Left renal cortex interstitium (tissue), 4 donors: ENCODE data around the gene KREMEN2. TPM values are rescaled to one million over a fixed set of nuclear protein-coding genes. Genes with fewer than 3 reads are reported as not detected.
A peak's percentile ranks its signal among the peaks of the same experiment; 100 is the strongest.
"Not testable (repeated sequence)": the region's sequence is repeated elsewhere in the genome, so short reads cannot be mapped to it uniquely, and the experiment has no call there.

Source experiments
- DNase-seq, 4 donors: peaks; one replicate each; pipeline ENCODE4 v3.0.0-alpha.2; 2013; ENCODE audit warnings: low read depth in 4 of 4, low spot score in 2 of 4, missing footprints in 1 of 4
- polyA plus RNA-seq, 4 donors: library from polyadenylated mRNA; unstranded; fragments of 120-200 nt; gene quantifications; one replicate each; pipeline ENCODE4 v1.2.1, GENCODE V29; 2013; ENCODE audit not compliant: insufficient read length in 4 of 4

The KREMEN2 gene, protein sequence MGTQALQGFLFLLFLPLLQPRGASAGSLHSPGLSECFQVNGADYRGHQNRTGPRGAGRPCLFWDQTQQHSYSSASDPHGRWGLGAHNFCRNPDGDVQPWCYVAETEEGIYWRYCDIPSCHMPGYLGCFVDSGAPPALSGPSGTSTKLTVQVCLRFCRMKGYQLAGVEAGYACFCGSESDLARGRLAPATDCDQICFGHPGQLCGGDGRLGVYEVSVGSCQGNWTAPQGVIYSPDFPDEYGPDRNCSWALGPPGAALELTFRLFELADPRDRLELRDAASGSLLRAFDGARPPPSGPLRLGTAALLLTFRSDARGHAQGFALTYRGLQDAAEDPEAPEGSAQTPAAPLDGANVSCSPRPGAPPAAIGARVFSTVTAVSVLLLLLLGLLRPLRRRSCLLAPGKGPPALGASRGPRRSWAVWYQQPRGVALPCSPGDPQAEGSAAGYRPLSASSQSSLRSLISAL
- 1 to 10 TPM; 1.1 to 2.7 (median 2.3) TPM for polyA plus RNA-seq

DNA sequence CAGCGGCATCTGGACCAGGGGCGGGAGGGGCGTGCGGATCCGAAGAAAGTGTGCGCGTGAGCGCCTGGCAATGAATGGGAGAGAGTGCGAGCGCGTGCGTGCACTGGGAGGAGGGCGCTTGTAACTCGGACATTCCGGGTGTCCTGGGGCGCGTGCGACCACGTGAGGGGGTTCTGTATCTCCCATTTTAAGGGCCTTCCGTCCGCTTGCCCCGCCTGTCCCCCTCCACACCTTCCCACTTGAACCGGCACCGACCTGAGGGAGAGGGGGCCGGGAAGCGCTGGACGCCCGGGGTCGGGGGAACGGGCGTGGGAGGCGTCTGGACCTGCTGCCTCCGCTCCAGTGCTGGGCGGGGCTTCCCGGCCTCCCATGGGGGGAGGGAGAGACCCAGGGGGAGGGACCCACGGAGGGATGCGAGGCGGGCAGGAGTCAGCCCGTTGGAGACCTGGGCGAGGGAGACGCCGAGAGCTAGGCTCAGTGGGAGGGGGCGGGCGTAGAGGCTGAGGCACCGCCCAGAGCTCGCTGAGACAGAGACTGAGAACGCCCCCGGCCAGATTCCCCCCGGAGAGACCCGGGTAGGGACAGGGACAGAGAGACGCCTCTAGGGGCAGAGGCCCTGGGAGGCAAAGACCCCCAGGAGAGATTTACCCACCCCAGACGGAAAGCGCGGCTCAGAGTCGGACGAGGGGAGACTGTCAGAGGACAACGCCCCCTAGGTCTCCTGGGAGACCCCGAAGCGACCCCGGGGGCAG lies at the start of gene KREMEN2:
TSS of gene KREMEN2 (plus strand) at position 553 of the 752 bp plus-strand sequence. CDS start 246 bp downstream, outside the sequence.
- no peak for DNase-seq

DNA sequence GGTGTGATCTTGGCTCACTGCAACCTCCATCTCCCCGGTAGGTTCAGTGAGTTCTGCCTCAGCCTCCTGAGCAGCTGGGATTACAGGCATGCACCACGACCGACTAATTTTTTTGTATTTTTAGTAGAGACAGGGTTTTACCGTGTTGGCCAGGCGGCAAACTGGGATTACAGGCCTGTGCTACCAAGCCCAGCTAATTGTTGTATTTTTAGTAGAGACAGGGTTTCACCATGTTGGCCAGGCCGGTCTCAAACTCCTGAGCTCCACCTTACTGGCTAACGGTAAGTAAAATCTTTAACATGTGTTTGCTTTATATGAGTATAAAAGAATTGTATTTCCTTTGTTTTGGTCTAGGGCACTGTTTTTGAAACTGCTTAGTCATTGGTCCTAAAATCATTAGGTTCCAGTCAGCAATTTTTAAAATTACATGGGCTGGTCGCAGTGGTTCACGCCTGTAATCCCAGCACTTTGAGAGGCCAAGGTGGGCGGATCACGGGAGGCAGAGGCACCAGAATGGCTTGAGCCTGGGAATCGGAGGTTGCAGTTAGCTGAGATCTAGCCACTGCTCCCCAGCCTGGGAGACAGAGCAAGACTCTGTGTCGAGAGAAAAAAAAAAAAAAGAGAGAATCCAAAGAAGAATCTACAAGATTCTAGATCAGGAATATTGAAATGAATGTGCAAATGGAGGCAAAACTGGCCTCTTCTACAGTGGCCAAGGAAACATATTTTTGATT lies 48.7 kb upstream of the KREMEN2 start:
- DNase-seq = no peak

- peak in 3 of 4 donors; percentile 50 to 73 (median 50) for DNase-seq
Measured at GRCh38 chr16:2919511-2920255, 44.4 kb upstream of the KREMEN2 start.

GRCh38 chr16:2923481-2923880 lies 40.6 kb upstream of the KREMEN2 start:
- DNase-seq = no peak

DNA sequence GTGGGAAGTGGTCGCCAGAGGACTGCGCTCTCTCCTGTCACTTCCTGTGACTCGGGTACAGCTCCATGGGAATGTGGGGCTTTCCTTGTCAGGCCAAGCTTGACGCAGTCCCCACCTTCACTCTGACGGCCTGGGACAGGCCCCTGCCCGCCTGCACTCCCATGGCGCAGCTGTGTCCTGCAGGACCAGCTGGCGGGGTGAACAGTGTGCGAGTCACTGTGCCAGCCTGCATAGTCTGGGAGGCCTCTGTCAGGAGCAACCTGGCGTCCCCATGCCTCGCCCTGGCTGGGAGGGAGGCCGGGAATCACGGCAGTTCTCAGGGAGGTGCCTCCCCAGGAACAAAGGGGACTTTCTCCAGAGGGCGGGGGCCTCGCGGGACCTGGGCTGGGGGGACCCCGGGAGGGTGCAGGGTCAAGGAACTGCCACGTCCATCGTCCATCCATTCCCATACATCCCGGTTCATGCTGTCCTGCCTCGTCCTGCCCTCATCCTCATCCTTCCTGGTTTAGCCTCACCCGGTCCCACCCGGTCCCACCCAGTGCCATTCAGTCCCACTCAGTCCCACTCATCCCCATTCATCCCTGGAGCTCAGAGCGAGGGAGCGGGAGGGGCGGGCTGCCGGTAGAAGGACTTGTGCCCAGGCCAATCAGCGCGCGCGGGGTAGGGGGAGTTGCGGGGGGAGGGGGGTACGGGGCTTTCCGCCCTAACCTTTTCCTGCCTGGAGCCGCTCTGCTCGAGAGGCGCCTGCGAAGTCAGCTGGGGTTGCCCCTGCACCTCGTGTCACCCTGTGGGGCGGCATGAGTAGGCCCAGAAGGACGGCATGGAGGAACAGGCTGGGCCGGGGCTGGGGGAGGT lies 38.9 kb upstream of the KREMEN2 start:
- no peak for DNase-seq

- DNase-seq = no peak
Measured at GRCh38 chr16:2925951-2926649, 38.0 kb upstream of the KREMEN2 start.

GRCh38 chr16:2926650-2926999 lies 37.5 kb upstream of the KREMEN2 start:
- DNase-seq = no peak

GRCh38 chr16:2927010-2927646 lies 36.9 kb upstream of the KREMEN2 start:
- peak in 2 of 4 donors; percentile 60 to 84 for DNase-seq

DNA sequence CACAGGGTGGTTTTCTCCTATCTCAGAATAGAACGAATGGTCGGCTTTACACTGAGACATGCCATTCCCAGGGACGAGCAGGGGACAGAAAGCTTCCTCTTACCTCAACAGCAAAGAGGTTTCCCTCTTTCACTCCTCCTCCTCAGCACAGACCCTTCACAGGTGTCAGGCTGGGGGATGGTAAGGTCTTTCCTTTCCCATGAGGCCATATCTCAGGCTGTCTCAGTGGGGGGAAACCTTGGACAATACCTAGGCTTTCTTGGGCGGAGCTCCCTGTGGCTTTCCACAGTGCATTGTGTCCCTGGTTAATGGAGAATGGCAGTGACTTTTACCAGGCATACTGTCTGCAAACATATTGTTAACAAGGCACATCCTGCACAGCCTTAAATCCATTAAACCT lies 35.9 kb upstream of the KREMEN2 start:
- not testable (repeated sequence) for DNase-seq

DNA sequence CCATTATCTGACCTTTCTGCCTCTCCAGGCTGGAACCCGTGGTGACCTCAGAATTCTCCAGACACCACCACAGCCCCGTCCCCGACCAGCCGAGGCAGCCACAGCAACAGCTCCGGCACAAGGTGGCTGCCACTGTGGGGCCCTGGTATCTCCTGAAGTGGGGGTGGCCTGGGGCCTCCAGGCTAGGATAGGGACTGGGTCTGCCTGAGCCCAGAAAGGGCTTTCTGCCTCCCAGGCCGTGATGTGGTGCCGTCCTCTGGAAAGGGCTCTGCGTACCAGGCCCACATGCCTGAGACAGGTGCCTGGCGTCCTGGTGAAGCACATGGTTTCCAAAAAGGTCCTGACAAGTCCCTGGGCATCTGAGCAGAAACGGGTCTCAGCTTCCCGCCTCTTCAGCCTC lies 35.3 kb upstream of the KREMEN2 start:
- no peak for DNase-seq

DNA sequence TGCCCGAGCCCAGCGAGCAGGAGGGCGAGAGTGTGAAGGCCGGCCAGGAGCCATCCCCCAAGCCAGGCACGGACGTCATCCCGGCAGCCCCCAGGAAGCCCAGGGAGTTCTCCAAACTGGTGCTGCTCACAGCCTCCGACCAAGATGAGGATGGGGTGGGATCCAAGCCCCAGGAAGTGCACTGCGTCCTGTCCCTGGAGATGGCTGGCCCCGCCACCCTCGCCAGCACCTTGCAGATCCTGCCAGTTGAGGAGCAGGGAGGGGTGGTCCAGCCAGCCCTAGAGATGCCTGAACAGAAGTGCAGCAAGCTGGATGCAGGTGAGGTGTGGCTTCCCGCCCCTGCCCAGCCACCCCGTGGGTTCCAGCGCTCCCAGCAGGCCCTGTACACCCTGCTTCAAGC lies 34.4 kb upstream of the KREMEN2 start:
- DNase-seq = no peak

DNA sequence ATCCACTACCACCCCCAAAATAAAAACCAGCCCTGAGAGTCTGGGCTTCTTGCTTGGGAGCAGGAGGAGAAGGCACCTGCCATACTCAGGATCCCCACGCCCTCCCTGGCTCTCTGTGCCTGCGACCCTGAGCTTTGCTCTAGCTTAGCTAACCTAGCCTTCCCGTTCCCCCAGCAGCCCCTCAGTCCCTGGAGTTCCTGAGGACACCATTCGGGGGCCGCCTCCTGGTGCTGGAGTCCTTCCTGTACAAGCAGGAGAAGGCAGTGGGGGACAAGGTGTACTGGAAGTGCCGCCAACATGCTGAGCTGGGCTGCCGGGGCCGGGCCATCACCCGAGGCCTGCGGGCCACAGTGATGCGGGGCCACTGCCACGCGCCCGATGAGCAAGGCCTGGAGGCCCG lies 33.8 kb upstream of the KREMEN2 start:
- no peak for DNase-seq

DNA sequence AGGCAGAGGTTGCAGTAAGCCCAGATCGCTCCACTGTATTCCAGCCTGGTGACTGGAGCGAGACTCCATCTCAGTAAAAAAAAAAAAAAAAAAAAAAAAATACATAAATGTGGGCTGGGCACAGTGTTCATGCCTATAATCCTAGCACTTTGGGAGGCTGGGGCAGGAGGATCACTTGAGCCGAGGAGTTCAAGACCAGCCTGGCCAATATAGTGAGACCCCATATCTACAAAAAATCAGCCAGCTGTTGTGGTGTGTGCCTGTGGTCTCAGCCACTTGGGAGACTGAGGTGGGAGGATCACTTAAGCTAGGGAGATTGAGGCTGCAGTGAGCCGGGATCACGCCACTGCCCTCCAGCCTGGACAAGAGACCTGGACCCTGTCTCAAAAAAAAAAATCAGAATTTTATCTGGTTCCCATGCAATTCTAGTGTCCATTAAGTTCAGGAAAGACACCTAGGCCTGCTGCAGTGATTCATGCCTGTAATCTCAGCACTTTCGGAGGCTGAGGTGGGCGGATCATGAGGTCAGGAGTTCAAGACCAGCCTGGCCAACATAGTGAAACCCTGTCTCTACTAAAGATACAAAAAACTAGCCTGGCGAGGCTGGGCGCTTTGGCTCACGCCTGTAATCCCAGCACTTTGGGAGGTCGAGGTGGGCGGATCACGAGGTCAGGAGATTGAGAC lies 32.7 kb upstream of the KREMEN2 start:
- DNase-seq = not testable (repeated sequence)

DNA sequence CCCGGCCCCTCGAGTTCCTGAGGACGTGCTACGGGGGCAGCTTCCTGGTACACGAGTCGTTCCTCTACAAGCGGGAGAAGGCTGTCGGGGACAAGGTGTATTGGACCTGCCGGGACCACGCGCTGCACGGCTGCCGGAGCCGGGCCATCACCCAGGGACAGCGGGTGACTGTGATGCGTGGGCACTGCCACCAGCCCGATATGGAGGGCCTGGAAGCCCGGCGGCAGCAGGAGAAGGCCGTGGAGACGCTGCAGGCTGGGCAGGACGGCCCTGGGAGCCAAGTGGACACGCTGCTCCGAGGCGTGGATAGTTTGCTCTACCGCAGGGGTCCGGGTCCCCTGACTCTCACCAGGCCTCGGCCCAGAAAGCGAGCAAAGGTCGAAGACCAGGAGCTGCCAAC lies 30.9 kb upstream of the KREMEN2 start:
- no peak for DNase-seq

- no peak for DNase-seq
Measured at GRCh38 chr16:2933701-2934100, 30.4 kb upstream of the KREMEN2 start.

GRCh38 chr16:2934450-2934849 lies 29.6 kb upstream of the KREMEN2 start:
- no peak for DNase-seq

DNA sequence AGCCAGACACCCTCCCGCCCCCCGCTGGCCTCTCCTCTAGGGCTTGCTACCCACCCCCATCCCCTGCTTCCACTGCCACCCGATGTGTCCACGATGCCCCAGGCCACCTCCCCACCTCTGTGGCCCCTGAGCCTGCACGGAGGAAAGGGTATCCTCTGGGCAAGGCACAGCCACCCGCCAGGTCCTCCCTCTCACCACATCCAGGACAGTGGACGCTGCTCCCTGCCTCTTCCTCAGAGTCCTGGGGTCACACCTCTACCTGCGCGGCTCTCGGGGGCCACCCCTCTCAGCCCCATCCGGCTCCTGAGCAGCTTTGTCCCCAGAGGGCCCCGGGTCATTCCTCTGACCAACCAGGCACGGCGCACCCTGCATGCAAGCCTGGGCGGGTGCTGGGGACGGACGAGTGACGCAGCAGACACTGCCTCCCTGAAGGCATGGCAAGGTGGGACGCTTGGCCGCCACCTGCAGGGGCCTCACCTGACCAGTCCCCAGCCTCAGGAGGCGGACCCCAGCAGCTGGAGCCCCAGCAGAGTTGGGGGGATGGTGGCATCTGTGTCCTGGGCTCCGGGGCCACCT lies 27.6 kb upstream of the KREMEN2 start:
- DNase-seq = no peak
